NCI-H1092 treated with DMSO at 0.1 percent for 48 hours (cell line): Measurements from ENCODE around the gene BAD.
A peak's percentile ranks its signal among the peaks of the same experiment; 100 is the strongest.

Source experiments
- DNase-seq: peaks from one replicate; lab custom pipeline; 2025; lab: John Stamatoyannopoulos, UW

The BAD gene

GRCh38 chr11:64244107-64244506 is 40.4 kb downstream of the BAD start:
- no peak for DNase-seq

- no peak for DNase-seq
These were observed 41.1 kb downstream of the BAD start for GRCh38 chr11:64243236-64243854.

DNA sequence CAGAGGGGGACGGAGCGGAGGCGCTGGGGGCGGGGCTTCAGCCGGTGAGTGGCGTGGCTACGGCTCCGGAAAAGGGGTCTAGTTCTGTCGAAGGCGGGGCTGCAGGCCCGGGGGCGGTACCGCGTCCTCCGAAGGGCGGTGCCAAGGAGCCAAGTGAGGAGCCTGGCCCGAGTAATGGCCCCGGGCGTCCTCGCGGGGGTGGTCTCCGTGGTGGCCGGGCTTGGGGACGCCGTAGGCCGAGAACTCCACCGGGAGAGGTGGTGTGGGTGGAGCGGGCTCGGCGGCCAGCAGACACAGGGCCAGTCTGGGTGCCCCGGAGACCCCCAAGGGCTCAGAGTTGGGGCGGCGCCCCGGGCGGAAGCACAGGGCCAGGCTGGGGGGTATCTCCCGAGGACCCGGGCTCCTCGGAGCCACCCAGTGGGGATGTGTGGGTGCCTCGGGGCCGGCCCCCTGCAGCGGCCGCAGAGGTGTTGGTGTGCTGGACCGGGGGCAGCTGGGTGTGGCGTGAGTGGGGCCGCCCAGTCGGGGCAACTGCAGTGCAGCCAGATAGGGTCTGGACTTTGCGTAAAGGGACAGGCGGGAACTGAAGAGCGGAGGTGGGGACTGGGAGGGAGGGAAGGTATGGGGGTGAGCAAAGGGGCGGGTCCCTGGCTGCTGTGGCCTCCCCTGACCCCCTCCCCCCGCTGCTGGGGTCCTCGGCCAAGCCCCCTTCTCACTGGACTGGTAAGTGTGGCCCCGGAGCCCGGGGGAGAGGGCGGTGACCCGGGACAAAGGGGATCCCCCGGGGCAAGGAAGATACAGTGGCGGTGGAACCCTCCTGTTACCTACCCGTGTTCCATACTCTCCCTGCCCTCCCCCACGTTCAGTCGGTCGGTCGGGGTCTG is 42.7 kb downstream of the BAD start:
- no peak for DNase-seq

DNA sequence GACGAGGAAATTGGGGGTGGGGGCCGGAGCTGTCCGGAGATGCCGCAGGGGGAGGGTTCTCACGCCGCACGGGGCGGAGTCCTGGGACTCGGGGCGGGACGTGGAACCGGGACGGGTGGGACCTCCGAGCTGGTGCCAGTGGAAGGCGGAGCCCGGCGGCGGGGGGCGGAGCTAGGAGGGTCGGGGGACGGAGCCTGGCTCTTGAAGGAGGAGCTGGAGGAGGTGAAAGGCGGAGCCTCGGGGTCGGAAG is 43.3 kb downstream of the BAD start:
- peak; percentile 99 for DNase-seq

GRCh38 chr11:64240435-64241240 is 43.8 kb downstream of the BAD start, which contains the start of gene FKBP2:
Gene FKBP2, plus strand, starts transcription at chr11:64241095. Its CDS starts 1,293 bp downstream, at chr11:64242388.
- DNase-seq, result peak; percentile 99

DNA sequence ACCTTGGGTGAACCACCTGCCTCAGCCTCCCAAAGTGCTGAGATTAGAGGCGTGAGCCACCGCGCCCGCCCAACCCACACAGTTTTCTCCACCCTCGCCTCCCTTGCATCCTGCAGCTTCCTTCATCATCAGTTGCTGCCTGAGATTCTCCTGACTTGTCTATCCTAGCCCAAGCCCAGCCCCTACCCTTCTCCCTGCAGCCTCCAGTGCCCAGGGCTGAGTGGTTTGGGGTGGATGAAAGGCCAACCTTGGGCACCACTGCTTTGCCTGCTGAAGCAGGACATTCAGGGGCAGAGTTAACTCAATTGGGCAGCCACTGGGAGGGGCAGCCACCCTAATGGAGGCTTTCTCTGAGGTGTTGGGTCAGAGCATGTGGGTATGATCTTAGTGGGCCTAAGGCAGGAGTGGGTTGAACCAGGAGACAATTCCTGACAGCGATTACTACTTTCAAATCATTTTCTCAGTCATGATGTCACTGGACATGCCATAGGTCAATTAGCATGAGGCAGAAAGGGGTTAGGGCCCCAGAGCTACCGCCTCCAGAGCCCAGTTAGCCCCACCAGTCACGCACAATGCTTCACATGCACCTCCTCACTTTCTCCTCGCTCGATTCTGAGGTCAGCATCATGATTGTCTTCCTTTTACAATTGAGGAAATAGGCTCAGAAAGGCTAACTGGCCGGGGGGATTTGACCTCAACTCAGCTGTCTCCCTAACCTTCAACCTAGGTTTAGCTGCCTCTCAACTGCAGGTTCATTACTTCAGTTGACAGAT is 44.6 kb downstream of the BAD start:
- DNase-seq, result no peak

GRCh38 chr11:64238999-64239398 is 45.5 kb downstream of the BAD start:
- no peak for DNase-seq

DNA sequence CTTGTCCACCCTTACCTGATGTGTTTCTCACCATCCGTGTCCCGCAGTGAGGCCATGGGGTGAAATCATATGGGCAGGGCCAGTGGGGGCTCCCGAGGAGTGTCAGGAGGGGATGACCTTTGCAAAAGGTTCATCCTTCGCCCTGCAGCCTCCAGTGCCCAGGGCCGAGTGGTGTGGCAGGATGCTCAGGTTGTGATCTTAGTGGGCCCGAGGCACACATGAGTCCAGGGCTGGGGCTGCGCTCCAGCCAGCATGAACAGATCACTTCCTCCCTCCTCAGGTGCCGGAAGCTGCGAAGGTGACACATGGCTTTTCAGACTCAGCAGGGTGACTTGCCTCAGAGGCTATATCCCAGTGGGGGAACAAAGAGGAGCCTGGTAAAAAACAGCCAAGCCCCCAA is 46.4 kb downstream of the BAD start:
- DNase-seq, result no peak

GRCh38 chr11:64237484-64237951 is 46.9 kb downstream of the BAD start:
- peak; percentile 94 for DNase-seq

DNA sequence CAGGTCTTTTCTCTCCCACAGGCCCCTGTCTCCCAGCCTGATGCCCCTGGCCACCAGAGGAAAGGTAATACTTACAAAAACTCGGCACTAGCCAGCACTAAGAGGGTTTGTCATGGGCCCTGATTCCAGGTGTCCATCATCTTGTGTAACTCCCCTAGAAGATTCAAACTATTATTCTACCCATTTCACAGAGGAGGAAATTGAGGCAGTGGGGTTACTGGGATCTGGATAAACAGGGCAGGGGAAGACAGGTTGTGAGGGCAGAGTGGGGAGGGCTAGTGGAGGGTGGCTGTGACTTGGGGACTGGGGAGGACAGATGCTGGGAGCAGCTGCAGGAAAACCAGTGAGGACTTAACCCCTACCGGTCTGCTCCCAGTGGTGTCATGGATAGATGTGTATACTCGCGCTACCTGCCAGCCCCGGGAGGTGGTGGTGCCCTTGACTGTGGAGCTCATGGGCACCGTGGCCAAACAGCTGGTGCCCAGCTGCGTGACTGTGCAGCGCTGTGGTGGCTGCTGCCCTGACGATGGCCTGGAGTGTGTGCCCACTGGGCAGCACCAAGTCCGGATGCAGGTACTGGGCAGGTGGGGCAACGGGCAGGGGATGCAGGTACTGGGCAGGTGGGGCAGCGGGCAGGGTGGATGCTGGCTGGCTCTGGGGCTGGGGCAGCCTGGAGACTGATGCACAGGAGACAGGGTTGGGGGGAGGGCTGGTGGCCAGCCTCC is 48.9 kb downstream of the BAD start:
- no peak for DNase-seq

GRCh38 chr11:64234647-64235379 is 49.7 kb downstream of the BAD start:
- DNase-seq, result peak; percentile 57

DNA sequence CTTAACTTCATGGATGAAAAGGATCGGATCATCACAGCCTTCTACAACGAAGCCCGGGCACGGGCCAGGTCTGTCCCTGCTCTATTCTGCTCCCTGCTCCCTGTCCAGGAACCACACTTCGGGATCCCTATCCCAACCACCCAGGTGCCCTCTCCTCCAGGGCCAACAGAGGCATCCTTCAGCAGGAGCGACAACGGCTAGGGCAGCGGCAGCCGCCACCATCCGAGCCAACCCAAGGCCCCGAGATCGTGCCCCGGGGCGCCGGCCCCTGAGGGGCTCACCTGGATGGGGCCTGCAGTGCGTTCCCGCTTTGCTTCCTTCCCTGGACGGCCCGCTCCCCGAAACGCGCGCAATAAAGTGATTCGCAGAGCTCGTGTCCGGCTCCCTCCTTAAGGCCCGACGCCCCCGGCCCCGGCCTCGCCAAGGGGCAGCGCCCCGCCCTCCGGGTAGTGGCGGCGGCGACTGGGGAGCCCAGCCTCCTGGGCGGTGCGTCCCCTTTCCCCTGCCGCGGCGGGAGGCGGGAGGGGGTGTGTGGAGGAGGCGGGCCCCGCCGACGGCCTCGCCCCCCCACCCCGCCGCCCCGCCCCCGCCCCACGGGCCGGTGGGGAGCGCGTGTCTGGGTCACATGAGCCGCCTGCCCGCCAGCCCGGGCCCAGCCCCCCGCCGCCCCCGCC is 50.4 kb downstream of the BAD start, which contains the start of gene VEGFB:
TSS of gene VEGFB (plus strand) at position 672 of the 674 bp plus-strand sequence. CDS start 250 bp downstream, outside the sequence.
- peak; percentile 65 for DNase-seq

- DNase-seq, result no peak
These were observed 51.5 kb downstream of the BAD start for GRCh38 chr11:64232967-64233315.

- no peak for DNase-seq
These were observed 52.1 kb downstream of the BAD start for GRCh38 chr11:64232182-64232966.

DNA sequence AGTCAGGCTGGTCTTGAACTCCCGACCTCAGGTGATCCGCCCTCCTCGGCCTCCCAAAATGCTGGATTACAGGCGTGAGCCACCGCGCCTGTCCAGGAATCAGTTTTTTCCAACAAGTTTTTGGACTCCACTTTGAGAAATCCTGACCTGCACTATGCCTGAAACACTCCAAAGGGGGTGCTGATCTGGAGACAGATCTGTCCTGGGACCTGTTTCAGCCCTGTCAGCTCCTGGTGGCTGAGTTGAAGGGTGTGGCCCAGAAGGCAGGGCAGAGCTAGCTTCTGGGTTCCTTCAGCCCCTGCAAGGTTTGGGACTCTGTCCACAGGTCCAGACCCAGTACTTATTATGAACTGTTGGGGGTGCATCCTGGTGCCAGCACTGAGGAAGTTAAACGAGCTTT is 52.9 kb downstream of the BAD start:
- no peak for DNase-seq

DNA sequence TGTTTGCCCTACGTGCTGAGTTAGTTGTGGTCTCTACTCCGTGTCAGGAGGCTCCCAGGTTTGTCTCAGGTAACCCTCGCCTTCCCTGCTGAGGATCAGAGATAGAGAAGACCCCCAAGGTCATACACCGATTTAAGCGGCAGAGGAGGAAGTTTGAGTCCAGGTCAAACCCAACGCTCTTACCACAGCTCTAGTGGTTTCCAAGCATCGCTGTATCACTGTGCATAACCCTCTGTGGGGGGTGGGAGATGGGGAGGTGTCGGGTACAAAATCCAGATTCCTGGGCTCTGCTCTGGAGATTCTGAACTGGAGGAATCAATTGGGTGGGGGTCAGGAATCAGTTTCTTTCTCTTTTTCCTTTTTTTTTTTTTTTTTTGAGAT is 53.5 kb downstream of the BAD start:
- no peak for DNase-seq

GRCh38 chr11:64230171-64230984 is 54.1 kb downstream of the BAD start, which contains the start of gene DNAJC4:
Gene DNAJC4, plus strand, starts transcription at chr11:64230548. Its CDS starts 307 bp downstream, at chr11:64230855.
- peak; percentile 98 for DNase-seq

GRCh38 chr11:64229744-64230170 is 54.7 kb downstream of the BAD start:
- no peak for DNase-seq
